ENCODE data around the gene PLA2G4A. TPM values are rescaled to one million over a fixed set of nuclear protein-coding genes. Genes with fewer than 3 reads are reported as not detected.

Gene PLA2G4A
- total RNA-seq, 2 experiments from 2014 or later = 0.13 to 0.20 TPM

GRCh38 chr1:187013582-187014200, 184.9 kb downstream of the PLA2G4A start:
- DNase-seq = no peak
- Mint-ChIP-seq H3K36me3 (ENCODE audit: low read depth) (peaks cover 2% of the 10 kb centered on the region), H3K9me3 (peaks cover 4% of the 10 kb centered on the region), H3K27me3 (peaks cover 4% of the 10 kb centered on the region), H3K4me1 (peaks cover 7% of the 10 kb centered on the region), H3K27ac (no peak overlapping the region), H3K4me3 (no peak overlapping the region)
- POLR2A ChIA-PET = no interaction called here
- CTCF ChIA-PET = no interaction called here

- ChIA-PET POLR2A (no interaction called here), CTCF (no interaction called here)
- Mint-ChIP-seq H3K4me3 (no peak overlapping the region), H3K27ac (no peak overlapping the region), H3K27me3 (peaks cover 4% of the 10 kb centered on the region), H3K4me1 (no peaks in the 10 kb centered on the region), H3K9me3 (no peaks in the 10 kb centered on the region), H3K36me3 (ENCODE audit: low read depth) (no peaks in the 10 kb centered on the region)
- DNase-seq = no peak
Observed at GRCh38 chr1:187018291-187018690, 189.5 kb downstream of the PLA2G4A start.

GRCh38 chr1:187027253-187027652, 198.5 kb downstream of the PLA2G4A start:
- H3K27me3 Mint-ChIP-seq = no peaks in the 10 kb centered on the region
- H3K4me3 Mint-ChIP-seq = no peak overlapping the region
- H3K4me1 Mint-ChIP-seq = no peaks in the 10 kb centered on the region
- H3K9me3 Mint-ChIP-seq = peaks cover 3% of the 10 kb centered on the region
- ChIA-PET POLR2A (no interaction called here), CTCF (no interaction called here)
- DNase-seq = no peak
- no peaks in the 10 kb centered on the region for H3K36me3 Mint-ChIP-seq (ENCODE audit: low read depth)
- no peak overlapping the region for H3K27ac Mint-ChIP-seq

GRCh38 chr1:187032316-187032981, 203.7 kb downstream of the PLA2G4A start:
- POLR2A ChIA-PET = no interaction called here
- H3K27me3 Mint-ChIP-seq = no peaks in the 10 kb centered on the region
- H3K36me3 Mint-ChIP-seq (ENCODE audit: low read depth) = no peaks in the 10 kb centered on the region
- H3K9me3 Mint-ChIP-seq = peaks cover 3% of the 10 kb centered on the region
- H3K27ac Mint-ChIP-seq = no peak overlapping the region
- H3K4me3 Mint-ChIP-seq = no peak overlapping the region
- no peak for DNase-seq
- H3K4me1 Mint-ChIP-seq = no peaks in the 10 kb centered on the region
- CTCF ChIA-PET = interaction anchor here (1.8 kb wide), 1 partner anchor 19 kb away, joined by 6 read pairs; no protein-coding TSS in a partner anchor

- Mint-ChIP-seq H3K27me3 (no peaks in the 10 kb centered on the region), H3K9me3 (no peaks in the 10 kb centered on the region), H3K4me1 (no peaks in the 10 kb centered on the region), H3K27ac (no peak overlapping the region), H3K36me3 (ENCODE audit: low read depth) (no peaks in the 10 kb centered on the region), H3K4me3 (no peak overlapping the region)
- no peak for DNase-seq
- ChIA-PET CTCF (interaction anchor here (1.8 kb wide), 1 partner anchor 18 kb away, joined by 6 read pairs; no protein-coding TSS in a partner anchor), POLR2A (no interaction called here)
Observed at GRCh38 chr1:187032982-187033692, 204.4 kb downstream of the PLA2G4A start.

- Mint-ChIP-seq H3K4me3 (no peak overlapping the region), H3K9me3 (no peaks in the 10 kb centered on the region), H3K27ac (no peak overlapping the region), H3K36me3 (ENCODE audit: low read depth) (no peaks in the 10 kb centered on the region), H3K4me1 (no peaks in the 10 kb centered on the region), H3K27me3 (no peaks in the 10 kb centered on the region)
- no peak for DNase-seq
- CTCF ChIA-PET = interaction anchor here (1.8 kb wide), 1 partner anchor 18 kb away, joined by 6 read pairs; no protein-coding TSS in a partner anchor
- POLR2A ChIA-PET = no interaction called here
Observed at GRCh38 chr1:187033693-187034390, 205.1 kb downstream of the PLA2G4A start.

GRCh38 chr1:187034501-187034900, 205.8 kb downstream of the PLA2G4A start:
- ChIA-PET POLR2A (no interaction called here), CTCF (interaction anchor here (0.6 kb wide), 1 partner anchor 730 kb away, joined by 3 read pairs; no protein-coding TSS in a partner anchor)
- Mint-ChIP-seq H3K4me3 (no peak overlapping the region), H3K9me3 (no peaks in the 10 kb centered on the region), H3K27me3 (no peaks in the 10 kb centered on the region), H3K27ac (no peak overlapping the region), H3K4me1 (no peaks in the 10 kb centered on the region), H3K36me3 (ENCODE audit: low read depth) (no peaks in the 10 kb centered on the region)
- no peak for DNase-seq

GRCh38 chr1:187037973-187038553, 209.3 kb downstream of the PLA2G4A start:
- no peak overlapping the region for H3K4me3 Mint-ChIP-seq
- no peaks in the 10 kb centered on the region for H3K27me3 Mint-ChIP-seq
- no peaks in the 10 kb centered on the region for H3K9me3 Mint-ChIP-seq
- ChIA-PET CTCF (interaction anchor here (0.9 kb wide), 1 partner anchor 13 kb away, joined by 3 read pairs; no protein-coding TSS in a partner anchor), POLR2A (no interaction called here)
- no peaks in the 10 kb centered on the region for H3K4me1 Mint-ChIP-seq
- no peak for DNase-seq
- H3K27ac Mint-ChIP-seq = no peak overlapping the region
- H3K36me3 Mint-ChIP-seq (ENCODE audit: low read depth) = no peaks in the 10 kb centered on the region

Other genes starting within 250 kb of the PLA2G4A start
- gene PTGS2, start 148.5 kb upstream of the PLA2G4A start, total RNA-seq = under 1 TPM; 0.13 to 0.18 TPM